ENCODE data around the gene AFMID.
"Not testable (repeated sequence)": the region's sequence is repeated elsewhere in the genome, so short reads cannot be mapped to it uniquely, and the experiment has no call there.

AFMID gene

GRCh38 chr17:78186692-78187595 lies at the start of gene AFMID, which contains the start of gene TK1:
Gene AFMID, plus strand, starts transcription at chr17:78187362. Its CDS starts 9 bp downstream, at chr17:78187371.
Gene TK1, minus strand, starts transcription at chr17:78187052. Its CDS starts 58 bp downstream, at chr17:78186994.
- DNase-seq: peak; percentile 98

- no peak for DNase-seq
Measured at GRCh38 chr17:78137392-78138203, 49.6 kb upstream of the AFMID start.

DNA sequence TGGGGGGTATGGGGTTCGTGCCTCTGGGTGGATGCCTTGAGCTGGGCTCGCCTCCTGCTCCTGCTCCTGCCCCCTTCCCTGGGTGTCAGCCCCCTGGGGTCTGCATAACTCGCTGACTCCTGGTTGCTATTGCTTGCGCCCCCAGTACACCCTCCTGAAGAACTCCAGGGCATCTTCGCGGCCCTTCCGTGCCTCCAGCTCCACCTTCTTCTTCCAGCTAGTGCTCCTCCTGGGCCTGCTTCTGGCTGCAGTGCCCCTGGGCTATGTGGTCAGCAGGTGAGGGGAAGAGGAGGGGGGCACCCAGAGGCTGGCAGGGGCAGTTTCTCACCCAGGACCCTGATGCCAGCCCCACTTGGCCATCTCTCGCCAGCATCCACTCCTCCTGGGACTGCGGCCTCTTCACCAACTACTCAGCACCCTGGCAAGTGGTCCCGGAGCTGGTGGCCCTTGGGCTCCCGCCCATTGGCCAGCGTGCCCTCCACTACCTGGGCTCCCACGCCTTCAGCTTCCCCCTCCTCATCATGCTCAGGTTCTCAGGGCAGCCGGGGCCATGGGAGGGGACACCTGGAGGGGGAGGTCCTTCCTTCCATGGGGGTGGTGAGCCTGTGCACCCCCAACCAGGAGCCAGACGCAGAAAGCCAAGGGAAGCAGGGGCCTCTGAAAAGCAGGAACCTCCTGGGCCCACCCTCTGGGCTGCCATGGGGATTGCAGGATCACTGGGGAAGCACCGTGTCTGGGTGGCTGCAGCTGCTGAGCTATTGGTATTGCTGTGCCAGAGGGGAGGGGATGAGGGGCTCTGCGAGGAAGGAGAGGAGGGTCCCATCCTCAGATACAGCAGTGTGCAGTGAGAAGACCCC lies 48.7 kb upstream of the AFMID start:
- DNase-seq: no peak

- DNase-seq: not testable (repeated sequence)
Measured at GRCh38 chr17:78139861-78140168, 47.3 kb upstream of the AFMID start.

DNA sequence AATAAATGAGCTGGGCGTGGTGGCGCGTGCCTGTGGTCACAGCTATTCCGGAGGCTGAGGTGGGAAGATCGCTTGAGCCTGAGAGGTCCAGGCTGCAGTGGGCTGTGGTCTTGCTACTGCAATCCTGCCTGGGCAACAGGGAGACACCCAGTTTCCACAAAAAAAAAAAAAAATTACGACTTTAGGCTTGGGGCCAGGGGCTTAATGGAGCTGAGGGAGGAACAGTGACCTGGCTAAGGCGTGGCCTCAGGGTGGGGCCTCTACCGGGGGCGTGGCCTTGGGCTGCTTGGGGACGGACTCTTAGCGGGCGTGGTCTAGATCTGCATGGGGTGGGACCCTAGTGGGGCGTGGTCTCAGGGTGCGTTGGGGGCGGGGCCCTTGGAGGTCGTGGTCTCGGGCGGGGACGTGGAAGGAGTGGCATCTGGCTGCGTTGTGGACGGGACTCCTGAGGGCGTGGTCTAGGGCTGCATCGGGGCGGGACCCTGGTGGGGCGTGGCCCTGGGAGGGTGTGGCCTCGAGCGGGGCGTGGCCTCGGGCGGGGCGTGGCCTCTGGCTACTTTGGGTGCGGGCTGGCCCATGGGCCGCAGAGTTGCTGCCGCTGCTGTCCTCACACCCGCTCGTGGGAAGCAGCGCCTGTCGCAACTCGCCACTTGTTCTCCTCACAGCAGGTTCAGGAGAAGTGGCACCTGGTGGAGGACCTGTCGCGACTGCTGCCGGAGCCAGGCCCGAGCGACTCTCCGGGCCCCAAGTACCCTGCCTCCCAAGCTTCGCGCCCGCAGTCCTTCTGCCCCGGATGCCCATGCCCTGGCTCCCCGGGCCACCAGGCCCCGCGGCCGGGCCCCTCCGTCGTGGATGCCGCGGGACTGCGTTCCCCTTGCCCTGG lies 46.8 kb upstream of the AFMID start:
- DNase-seq: peak; percentile 83

- no peak for DNase-seq
Measured at GRCh38 chr17:78141437-78142118, 45.6 kb upstream of the AFMID start.

DNA sequence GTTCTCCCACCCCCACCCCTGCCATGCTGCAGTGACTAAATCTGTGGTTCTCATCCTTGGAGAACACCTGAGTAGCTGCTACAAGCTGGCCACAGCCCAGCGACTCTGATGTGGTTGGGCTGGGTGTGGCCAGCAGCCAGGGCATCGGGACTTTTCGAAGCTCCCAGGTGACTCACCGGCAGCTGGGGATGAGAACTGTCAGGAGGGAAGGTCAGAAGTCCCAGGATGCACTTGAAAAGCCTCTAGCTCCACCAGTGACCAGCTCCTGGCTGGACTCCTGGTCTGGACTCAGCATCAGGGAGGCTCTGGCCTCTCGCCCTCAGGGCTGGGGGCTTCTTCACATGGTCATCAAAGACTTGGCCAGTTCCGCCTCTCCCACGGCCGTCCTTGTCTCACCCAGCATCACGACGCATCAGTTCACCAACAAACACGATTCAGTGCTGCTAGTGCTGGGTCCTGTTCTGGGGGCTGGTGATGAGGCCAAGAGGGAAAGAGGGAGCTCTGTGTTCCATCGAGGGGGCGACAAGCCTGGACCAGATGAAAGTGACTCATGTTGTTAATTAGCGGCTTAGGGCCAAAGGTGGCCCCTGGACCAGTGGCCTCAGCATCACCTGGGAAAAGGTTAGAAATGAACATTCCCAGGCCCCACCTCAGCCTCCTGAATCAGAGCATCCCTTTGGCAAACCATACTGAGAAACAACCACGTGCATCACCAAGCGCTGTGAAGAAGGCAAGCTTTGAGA lies 44.9 kb upstream of the AFMID start:
- DNase-seq: no peak

DNA sequence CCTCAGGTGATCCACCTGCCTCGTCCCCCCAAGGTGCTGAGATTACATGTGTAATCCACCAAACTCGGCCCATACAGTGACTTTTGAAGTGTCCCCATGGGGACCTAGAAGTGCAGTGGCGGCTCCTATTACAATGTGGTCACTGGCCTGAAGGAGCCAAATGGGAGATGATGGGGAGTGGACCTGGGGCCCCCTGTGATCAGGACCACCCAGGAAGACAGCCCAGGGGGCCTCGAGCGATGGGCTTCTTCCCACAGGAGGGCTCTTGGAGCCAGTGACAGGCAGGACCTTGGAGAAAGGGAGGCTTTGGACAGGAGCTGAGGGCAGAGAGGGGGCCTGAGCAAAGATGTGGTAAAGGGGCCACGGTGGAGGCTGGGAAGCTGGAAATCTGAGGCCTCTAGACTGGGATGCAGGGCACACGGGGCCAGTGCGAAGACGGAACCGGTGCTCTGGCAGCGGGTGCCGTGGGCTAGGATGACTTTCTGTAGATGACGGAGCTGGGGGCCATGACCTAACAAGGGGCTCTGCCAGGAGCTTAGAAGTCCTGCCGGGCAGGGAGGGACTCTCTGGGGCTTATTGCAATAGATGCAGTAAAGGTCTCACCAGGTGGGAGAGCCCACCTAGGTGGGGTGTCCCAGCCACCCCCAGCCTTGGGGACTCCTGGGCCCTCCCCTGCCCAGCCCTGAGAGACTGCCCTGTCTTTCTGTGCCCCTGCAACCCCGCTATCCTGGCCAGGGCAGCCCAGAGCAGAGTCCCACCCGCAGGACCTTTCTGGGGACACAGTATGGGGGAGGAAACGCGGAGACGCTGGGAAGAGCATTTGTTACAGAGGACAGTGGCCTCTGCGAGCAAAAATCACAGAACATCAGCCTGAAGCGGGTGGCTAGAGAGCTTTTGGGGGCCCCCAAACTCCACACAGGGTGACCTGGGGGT lies 43.7 kb upstream of the AFMID start:
- no peak for DNase-seq

- DNase-seq: peak; percentile 66
Measured at GRCh38 chr17:78144147-78144719, 42.9 kb upstream of the AFMID start.

- DNase-seq: no peak
Measured at GRCh38 chr17:78144736-78145641, 42.2 kb upstream of the AFMID start.

DNA sequence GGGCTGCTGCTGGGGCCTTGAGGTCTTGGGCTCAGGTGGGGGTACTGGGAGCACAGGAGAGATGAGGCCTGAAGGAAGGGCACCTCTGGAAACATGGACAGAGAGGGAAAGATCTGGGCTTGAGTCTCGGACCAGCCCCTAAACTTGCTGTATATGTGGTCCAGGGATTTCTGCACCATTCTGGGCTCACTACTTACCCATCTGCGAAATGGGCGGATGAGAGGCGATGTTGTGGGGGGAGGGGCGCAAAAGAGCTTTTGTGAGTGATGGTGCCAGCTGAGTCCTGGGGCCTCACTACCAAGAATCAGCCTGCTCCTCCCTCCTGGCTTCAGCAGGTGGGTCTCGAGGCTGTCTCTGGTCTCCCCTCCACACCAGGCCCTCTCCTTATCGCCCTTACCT lies 40.7 kb upstream of the AFMID start:
- no peak for DNase-seq

GRCh38 chr17:78146881-78147280 lies 40.3 kb upstream of the AFMID start:
- no peak for DNase-seq

DNA sequence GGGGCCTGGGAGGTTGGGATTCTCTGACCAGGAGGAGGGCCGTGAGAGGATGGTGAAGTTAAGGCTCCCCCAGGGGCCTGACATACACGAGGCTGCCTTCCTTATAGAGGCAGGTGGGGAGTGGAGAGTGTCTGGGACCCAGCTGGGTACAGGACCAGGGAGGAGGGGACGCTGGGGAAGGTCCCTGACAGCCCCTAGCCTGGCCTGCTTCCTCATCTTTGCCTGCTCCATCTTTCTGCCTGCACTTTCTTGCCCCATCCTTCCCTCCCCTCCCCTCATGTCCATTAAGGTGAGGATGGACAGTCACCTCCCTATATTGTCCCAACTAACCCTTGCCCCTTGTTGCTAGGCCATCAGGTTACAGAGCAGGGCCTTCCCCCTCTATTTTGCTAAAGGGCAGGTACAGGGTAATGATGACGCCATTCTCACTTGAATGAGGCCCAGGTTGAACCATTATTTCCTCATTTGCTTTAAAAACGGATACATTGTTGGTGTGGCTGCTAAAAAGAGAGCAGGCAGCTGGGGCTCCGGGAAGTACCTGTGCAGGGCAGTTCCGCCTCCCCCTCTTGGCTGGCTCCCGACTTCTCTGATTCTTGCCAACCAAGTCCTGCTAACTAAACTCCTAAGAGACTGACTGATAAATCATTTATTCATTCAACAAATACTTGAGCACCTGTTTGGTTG lies 39.7 kb upstream of the AFMID start:
- DNase-seq: no peak

GRCh38 chr17:78148286-78149016 lies 38.7 kb upstream of the AFMID start:
- DNase-seq: no peak

DNA sequence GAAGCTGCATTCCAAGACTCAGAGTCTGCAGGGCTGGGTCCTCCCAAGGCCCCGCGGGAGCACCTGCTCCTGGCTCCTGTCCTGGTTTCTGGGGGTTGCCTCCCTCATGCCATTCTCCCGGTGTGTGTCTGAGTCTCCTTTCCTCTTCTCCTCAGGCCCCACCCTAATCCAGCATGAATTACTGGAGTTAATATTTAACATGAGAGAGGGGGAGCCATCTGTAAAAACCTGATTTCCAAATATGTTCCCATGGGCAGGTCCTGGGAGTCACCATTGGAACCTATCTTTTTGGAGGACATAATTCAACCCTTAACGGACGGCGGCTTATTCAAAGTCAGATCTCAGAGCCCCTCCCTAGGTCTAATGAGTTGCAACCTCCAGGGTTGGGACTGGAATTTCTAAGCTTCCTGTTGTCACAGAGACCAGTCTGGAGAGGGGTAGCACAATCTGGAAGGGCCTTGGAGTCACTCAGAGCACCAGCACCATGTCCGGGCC lies 35.6 kb upstream of the AFMID start:
- no peak for DNase-seq
